SK-N-MC (cell line): ENCODE results near the gene TOM1.

Experiments
- EZH2 ChIP-seq: fragments of 200-600 bp; sonication (generic); IDR thresholded peaks from one replicate; pipeline ENCODE4 v1.6.1; 2017; ENCODE audit warnings: antibody characterized with exemption
- FOXP2 ChIP-seq: optimal IDR thresholded peaks from 2 replicates; pipeline ENCODE3; 2011; ENCODE audit warnings: mild to moderate bottlenecking, moderate library complexity; ENCODE audit not compliant: insufficient read depth; ENCODE audit errors: extremely low read length, control extremely low read depth
- POLR2AphosphoS5 ChIP-seq: IDR thresholded peaks from 2 replicates; pipeline ENCODE4 v1.6.1; 2012; ENCODE audit warnings: mild to moderate bottlenecking, low read depth, low read length, borderline replicate concordance

GRCh38 chr22:35311551-35311999 is 11.9 kb downstream of the TOM1 start:
- TF ChIP-seq EZH2 (no peak), POLR2AphosphoS5 (no peak), FOXP2 (no peak)
